K562 (cell line): ENCODE data around the gene PODXL2. TPM values are rescaled to one million over a fixed set of nuclear protein-coding genes. Genes with fewer than 3 reads are reported as not detected.
A peak's percentile ranks its signal among the peaks of the same experiment; 100 is the strongest.

Experiments used
- CBX3 ChIP-seq, 2 experiments: IDR thresholded peaks; 1 replicate in 1 of 2; 2 replicates in 1 of 2; pipeline ENCODE4 v1.6.1; 2012; ENCODE audit warnings: inconsistent platforms in 2 of 2, low read length in 2 of 2, borderline replicate concordance in 1 of 2, control low read depth in 1 of 2
- ETV6 ChIP-seq, 3 experiments: fragments of 150-350 bp in 1 of 3; sonication (generic) in 1 of 3; formaldehyde crosslinking in 1 of 3; IDR thresholded peaks; 2 replicates each; pipeline versions ENCODE4 v1.6.1 to v1.8.0; 2014 to 2022; ENCODE audit warnings: borderline replicate concordance in 2 of 3, low read depth in 2 of 3, antibody characterized with exemption in 1 of 3, low read length in 1 of 3, mild to moderate bottlenecking in 1 of 3, missing genetic modification reagents in 1 of 3
- FOXM1 ChIP-seq, 2 experiments: fragments of 450-650 bp in 1 of 2; sonication (generic) in 1 of 2; formaldehyde crosslinking in 1 of 2; IDR thresholded peaks; 2 replicates each; pipeline versions ENCODE4 v1.6.1 to v1.9.0; 2017 to 2022; ENCODE audit warnings: low read depth in 2 of 2, mild to moderate bottlenecking in 2 of 2, missing genetic modification reagents in 1 of 2, moderate library complexity in 1 of 2
- KLF1 ChIP-seq: fragments of 450-650 bp; IDR thresholded peaks from 2 replicates; pipeline ENCODE4 v1.6.1; 2016; ENCODE audit warnings: missing genetic modification characterization, missing compliant biosample characterization
- MAZ ChIP-seq, 2 experiments: fragments of 450-650 bp in 1 of 2; sonication (generic) in 1 of 2; formaldehyde crosslinking; IDR thresholded peaks in 1 of 2; conservative IDR thresholded peaks in 1 of 2; 2 replicates each; pipeline versions ENCODE4 v1.4.0 to v1.5.0; 2020; ENCODE audit warnings: mild to moderate bottlenecking in 1 of 2, missing genetic modification reagents in 1 of 2
- MTA1 ChIP-seq: fragments of 450-650 bp; IDR thresholded peaks from 2 replicates; pipeline ENCODE4 v1.6.1; 2017; ENCODE audit warnings: borderline replicate concordance
- SIX5 ChIP-seq, 2 experiments: IDR thresholded peaks; 2 replicates each; pipeline ENCODE4 v1.6.1; 2011; ENCODE audit warnings: low read length in 2 of 2, borderline replicate concordance in 1 of 2, low read depth in 1 of 2, mild to moderate bottlenecking in 1 of 2, moderate library complexity in 1 of 2; ENCODE audit not compliant: insufficient read depth in 1 of 2
- SNRNP70 ChIP-seq: fragments of 200-400 bp; formaldehyde crosslinking; optimal IDR thresholded peaks from 2 replicates; pipeline ENCODE3; 2017; ENCODE audit warnings: low read depth, low read length
- ZNF217 ChIP-seq: sonication (generic); formaldehyde crosslinking; IDR thresholded peaks from 2 replicates; pipeline ENCODE4 v1.8.0; 2022; ENCODE audit warnings: mild to moderate bottlenecking, missing genetic modification reagents
- polyA plus RNA-seq, 8 experiments: library from polyadenylated mRNA; depleted of rRNA in 4 of 8; stranded (reverse) in 5 of 8; unstranded in 3 of 8; fragments of >200 nt; fragmentation: Nextera tagmentation in 2 of 8; fragmentation: Illumina TruSeq in 1 of 8; extraction: Ambion mirVana in 2 of 8; extraction: Trizol in 1 of 8; gene quantifications; 2 replicates each; pipeline versions ENCODE4 v1.2.1 to v1.2.3, GENCODE V29; 2011 to 2014; ENCODE audit warnings: inconsistent platforms in 1 of 8, missing spikeins in 1 of 8
- total RNA-seq, 7 experiments: library from RNA; depleted of rRNA in 6 of 7; stranded (reverse); fragments of >200 nt in 6 of 7; fragmentation: Illumina TruSeq in 2 of 7; extraction: Trizol in 2 of 7; gene quantifications; 2 replicates each; pipeline versions ENCODE4 v1.2.1 to v1.2.3, GENCODE V29; 2011 to 2021; ENCODE audit warnings: low replicate concordance in 1 of 7
- TF ChIP-seq, protein P1 (sequence below): sonication (generic); formaldehyde crosslinking; IDR thresholded peaks from 2 replicates; pipeline ENCODE4 v1.8.0; 2022; ENCODE audit warnings: missing genetic modification reagents, mild to moderate bottlenecking, borderline replicate concordance
- TF ChIP-seq, protein P2 (sequence below): fragments of 250-450 bp; sonication (Bioruptor Pico); IDR thresholded peaks from 2 replicates; pipeline ENCODE4 v1.4.0; 2020
- TF ChIP-seq, protein P3 (sequence below): fragments of 250-450 bp; sonication (Bioruptor Pico); IDR thresholded peaks from 2 replicates; pipeline ENCODE4 v1.5.0; 2021; ENCODE audit warnings: mild to moderate bottlenecking, moderate library complexity

The PODXL2 gene
- total and polyA plus RNA-seq, 9 of the 15 experiments (the other 6 are each of a cell fraction or from before 2014, with no cell fraction given) = 0.03 to 52.5 (median 21.9) TPM

DNA sequence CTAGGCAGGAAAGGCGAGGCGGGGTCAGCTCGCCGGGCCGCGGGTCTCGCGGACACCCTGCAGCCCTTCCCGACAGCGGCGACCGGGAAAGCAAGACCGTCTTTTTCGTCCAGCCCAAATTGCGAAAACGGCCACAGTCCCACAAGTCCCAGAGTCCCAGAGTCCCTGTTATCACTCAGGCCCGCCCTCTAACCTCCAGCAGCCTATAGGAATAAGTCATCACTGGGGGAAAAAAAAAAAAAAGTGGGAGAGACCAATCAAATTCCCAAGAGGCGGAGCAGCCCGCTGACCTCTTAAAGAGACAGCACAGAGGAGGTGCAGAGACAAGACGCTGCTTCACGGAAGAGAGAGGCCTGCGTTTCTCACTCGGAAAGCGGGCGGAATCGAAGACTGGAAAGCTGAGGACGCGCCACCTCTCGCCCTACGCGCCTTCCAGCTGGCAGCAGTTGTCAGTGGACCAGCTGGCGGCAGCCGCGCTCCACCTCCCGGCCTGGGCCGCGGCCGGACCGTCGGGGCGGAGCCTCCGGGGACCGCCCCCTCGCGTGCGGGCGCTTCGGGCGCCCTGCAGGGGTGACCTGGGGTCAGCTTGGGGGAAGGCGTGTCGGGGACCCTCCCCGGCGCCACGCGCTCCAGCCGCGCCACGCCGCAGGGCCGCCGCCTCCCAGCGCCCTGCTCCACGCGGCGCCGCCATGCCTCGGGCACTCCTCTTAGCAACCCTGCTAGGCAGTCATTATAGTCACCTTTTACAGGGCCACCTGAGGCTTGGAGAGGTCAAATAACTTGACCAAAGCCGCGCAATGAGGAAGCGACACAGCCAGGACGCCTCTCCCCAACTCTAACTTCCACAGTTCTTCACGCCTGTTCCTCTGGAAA lies 38.2 kb upstream of the PODXL2 start, which contains the start of gene TPRA1 (continued):
- TF ChIP-seq CBX3 (IDR thresholded peaks at IDR 0.05; ENCODE audit: borderline replicate concordance in 1 of 2, low read length in 2 of 2) (no peak), ZNF217 (CRISPR knock-in tag) (no peak), MTA1 (no peak), MAZ (CRISPR knock-in tag; conservative IDR thresholded peaks at IDR 0.05 in 1 of 2, IDR thresholded peaks at IDR 0.05 in 1 of 2) (peak; percentile 26 to 27; a peak in 1 of 4 replicates), SNRNP70 (no peak), FOXM1 (IDR thresholded peaks at IDR 0.05; ENCODE audit: low read depth) (peak; percentile 98), FOXM1 (CRISPR knock-in tag; IDR thresholded peaks at IDR 0.05; ENCODE audit: low read depth) (0 out of 2 replicates have a peak, but pooled peaks have one; percentile 42), KLF1 (tag) (0 out of 2 replicates have a peak, but pooled peaks have one; percentile 50), ETV6 (IDR thresholded peaks at IDR 0.05; ENCODE audit: borderline replicate concordance in 1 of 2, low read depth in 2 of 2, low read length in 1 of 2) (no peak), ETV6 (CRISPR knock-in tag; IDR thresholded peaks at IDR 0.05; ENCODE audit: borderline replicate concordance) (no peak), SIX5 (IDR thresholded peaks at IDR 0.05; ENCODE audit: borderline replicate concordance in 1 of 2, insufficient read depth in 1 of 2, low read depth in 1 of 2, low read length in 2 of 2) (no peak)
- TF ChIP-seq, protein P1, sequence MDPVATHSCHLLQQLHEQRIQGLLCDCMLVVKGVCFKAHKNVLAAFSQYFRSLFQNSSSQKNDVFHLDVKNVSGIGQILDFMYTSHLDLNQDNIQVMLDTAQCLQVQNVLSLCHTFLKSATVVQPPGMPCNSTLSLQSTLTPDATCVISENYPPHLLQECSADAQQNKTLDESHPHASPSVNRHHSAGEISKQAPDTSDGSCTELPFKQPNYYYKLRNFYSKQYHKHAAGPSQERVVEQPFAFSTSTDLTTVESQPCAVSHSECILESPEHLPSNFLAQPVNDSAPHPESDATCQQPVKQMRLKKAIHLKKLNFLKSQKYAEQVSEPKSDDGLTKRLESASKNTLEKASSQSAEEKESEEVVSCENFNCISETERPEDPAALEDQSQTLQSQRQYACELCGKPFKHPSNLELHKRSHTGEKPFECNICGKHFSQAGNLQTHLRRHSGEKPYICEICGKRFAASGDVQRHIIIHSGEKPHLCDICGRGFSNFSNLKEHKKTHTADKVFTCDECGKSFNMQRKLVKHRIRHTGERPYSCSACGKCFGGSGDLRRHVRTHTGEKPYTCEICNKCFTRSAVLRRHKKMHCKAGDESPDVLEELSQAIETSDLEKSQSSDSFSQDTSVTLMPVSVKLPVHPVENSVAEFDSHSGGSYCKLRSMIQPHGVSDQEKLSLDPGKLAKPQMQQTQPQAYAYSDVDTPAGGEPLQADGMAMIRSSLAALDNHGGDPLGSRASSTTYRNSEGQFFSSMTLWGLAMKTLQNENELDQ = no peak
- TF ChIP-seq, protein P2, sequence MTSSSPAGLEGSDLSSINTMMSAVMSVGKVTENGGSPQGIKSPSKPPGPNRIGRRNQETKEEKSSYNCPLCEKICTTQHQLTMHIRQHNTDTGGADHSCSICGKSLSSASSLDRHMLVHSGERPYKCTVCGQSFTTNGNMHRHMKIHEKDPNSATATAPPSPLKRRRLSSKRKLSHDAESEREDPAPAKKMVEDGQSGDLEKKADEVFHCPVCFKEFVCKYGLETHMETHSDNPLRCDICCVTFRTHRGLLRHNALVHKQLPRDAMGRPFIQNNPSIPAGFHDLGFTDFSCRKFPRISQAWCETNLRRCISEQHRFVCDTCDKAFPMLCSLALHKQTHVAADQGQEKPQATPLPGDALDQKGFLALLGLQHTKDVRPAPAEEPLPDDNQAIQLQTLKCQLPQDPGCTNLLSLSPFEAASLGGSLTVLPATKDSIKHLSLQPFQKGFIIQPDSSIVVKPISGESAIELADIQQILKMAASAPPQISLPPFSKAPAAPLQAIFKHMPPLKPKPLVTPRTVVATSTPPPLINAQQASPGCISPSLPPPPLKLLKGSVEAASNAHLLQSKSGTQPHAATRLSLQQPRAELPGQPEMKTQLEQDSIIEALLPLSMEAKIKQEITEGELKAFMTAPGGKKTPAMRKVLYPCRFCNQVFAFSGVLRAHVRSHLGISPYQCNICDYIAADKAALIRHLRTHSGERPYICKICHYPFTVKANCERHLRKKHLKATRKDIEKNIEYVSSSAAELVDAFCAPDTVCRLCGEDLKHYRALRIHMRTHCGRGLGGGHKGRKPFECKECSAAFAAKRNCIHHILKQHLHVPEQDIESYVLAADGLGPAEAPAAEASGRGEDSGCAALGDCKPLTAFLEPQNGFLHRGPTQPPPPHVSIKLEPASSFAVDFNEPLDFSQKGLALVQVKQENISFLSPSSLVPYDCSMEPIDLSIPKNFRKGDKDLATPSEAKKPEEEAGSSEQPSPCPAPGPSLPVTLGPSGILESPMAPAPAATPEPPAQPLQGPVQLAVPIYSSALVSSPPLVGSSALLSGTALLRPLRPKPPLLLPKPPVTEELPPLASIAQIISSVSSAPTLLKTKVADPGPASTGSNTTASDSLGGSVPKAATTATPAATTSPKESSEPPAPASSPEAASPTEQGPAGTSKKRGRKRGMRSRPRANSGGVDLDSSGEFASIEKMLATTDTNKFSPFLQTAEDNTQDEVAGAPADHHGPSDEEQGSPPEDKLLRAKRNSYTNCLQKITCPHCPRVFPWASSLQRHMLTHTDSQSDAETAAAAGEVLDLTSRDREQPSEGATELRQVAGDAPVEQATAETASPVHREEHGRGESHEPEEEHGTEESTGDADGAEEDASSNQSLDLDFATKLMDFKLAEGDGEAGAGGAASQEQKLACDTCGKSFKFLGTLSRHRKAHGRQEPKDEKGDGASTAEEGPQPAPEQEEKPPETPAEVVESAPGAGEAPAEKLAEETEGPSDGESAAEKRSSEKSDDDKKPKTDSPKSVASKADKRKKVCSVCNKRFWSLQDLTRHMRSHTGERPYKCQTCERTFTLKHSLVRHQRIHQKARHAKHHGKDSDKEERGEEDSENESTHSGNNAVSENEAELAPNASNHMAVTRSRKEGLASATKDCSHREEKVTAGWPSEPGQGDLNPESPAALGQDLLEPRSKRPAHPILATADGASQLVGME = no peak
- TF ChIP-seq, protein P3, sequence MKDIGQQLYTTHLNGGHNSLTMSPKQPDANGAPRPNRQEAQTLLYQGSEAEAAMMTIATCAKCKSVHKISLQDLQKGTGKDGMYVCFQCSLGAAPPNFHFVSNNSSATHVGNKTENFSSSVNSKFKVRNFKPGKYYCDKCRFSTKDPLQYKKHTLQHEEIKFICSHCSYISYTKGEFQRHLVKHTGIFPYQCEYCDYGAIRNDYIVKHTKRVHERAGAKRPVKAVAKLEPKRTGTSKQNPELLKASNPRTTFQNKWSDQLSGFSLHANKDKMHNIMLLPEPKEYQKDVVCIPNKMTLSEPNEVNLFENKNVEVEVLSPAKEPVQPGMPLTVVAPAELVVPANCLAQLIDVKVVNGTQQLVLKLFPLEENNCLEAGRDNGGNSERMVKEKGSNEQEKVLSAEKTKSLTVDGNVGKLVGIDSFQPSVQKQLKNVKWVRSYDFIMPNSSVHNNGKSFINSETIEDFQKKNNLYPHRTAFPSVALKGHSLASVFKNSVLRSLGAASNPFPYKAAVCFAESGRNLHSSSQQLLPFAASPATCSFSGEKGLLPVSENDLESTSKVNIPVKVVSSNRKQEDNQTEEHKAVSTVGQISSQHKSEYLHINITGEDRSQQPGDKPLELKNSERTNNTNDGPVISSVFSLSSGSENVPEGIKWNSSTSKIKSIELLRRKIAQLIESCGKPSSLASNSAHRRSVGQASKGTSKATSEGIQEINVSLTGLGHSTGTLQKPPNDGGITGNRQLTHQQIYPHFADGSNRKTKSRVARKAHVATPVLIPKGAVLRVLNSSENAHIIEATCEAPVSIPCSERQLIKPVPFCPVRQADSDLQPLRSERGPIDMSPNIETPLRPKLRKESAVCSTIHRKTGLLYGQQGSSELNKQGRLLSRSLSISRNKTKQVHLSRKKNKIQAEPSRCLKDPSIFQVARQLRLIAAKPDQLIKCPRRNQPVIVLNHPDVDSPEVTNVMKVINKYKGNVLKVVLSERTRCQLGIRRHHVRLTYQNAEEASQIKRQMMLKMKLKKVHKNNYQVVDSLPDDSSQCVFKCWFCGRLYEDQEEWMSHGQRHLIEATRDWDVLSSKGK = no peak
